ENCODE results near the gene TGM5.

DNA sequence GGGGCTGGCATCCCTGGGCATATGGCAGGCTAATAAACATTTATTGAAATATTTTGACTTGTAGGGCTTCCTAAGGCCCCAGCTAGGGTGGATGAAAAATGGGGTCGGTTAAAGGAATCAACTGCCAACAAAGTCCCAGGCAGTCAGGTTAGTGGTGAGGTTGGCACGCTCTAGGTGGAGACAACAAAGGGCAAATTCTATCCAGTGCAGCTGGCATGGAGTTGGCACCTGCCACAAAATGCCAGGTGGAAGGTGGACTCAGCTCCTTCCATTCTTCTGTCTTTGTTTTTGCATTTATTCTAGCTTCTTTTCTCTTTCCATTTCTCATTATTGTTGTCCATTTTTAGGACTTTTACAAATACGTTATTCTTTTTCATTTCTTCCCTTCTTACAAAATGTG is 32.7 kb upstream of the TGM5 start:
- TF ChIP-seq, protein P1, sequence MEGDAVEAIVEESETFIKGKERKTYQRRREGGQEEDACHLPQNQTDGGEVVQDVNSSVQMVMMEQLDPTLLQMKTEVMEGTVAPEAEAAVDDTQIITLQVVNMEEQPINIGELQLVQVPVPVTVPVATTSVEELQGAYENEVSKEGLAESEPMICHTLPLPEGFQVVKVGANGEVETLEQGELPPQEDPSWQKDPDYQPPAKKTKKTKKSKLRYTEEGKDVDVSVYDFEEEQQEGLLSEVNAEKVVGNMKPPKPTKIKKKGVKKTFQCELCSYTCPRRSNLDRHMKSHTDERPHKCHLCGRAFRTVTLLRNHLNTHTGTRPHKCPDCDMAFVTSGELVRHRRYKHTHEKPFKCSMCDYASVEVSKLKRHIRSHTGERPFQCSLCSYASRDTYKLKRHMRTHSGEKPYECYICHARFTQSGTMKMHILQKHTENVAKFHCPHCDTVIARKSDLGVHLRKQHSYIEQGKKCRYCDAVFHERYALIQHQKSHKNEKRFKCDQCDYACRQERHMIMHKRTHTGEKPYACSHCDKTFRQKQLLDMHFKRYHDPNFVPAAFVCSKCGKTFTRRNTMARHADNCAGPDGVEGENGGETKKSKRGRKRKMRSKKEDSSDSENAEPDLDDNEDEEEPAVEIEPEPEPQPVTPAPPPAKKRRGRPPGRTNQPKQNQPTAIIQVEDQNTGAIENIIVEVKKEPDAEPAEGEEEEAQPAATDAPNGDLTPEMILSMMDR (IDR thresholded peaks at IDR 0.05) = no peak
- TF ChIP-seq POLR2A (IDR thresholded peaks at IDR 0.05) = no peak

Data from right lobe of liver (tissue), 4 donors.